Measurements from ENCODE around the gene ARL14. TPM values are rescaled to one million over a fixed set of nuclear protein-coding genes. Genes with fewer than 3 reads are reported as not detected.

ARL14 gene
- total and polyA plus RNA-seq, 4 donors = 0.14 to 0.15 TPM; not detected in 2

GRCh38 chr3:160638184-160638583 is 38.8 kb upstream of the ARL14 start (continued):
- no peak for TF ChIP-seq RAD21 (IDR thresholded peaks at IDR 0.05)
- TF ChIP-seq CTCF (IDR thresholded peaks at IDR 0.05; ENCODE audit: low read depth, low read length, missing input control) = no peak
- TF ChIP-seq HNF4A (conservative IDR thresholded peaks at IDR 0.05) = no peak
- no peak for TF ChIP-seq TAF1 (conservative IDR thresholded peaks at IDR 0.05)
- TF ChIP-seq YY1 (IDR thresholded peaks at IDR 0.05) = no peak
- no peak for TF ChIP-seq GABPA (IDR thresholded peaks at IDR 0.05 in 1 of 2, conservative IDR thresholded peaks at IDR 0.05 in 1 of 2)

GRCh38 chr3:160641665-160642309 is 35.2 kb upstream of the ARL14 start:
- no peaks in the 10 kb centered on the region for H3K27me3 ChIP-seq (ENCODE audit: control insufficient read depth in 4 of 4, insufficient read depth in 4 of 4, low read length in 3 of 4)
- H3K4me1 ChIP-seq (ENCODE audit: control insufficient read depth in 4 of 4, insufficient read depth in 4 of 4, low read length in 3 of 4) = no peaks in the 10 kb centered on the region
- no peaks in the 10 kb centered on the region for H3K9me3 ChIP-seq (ENCODE audit: control insufficient read depth in 4 of 4, low read length in 3 of 4)
- H3K27ac ChIP-seq (ENCODE audit: low read depth in 1 of 2, low read length in 2 of 2) = no peak overlapping the region
- no peak for DNase-seq (ENCODE audit: low spot score)
- H3K36me3 ChIP-seq (ENCODE audit: control insufficient read depth in 4 of 4, insufficient read depth in 3 of 4, low read depth in 1 of 4, low read length in 3 of 4) = no peaks in the 10 kb centered on the region
- TF ChIP-seq TAF1 (conservative IDR thresholded peaks at IDR 0.05) (no peak), JUND (IDR thresholded peaks at IDR 0.05) (no peak), SP1 (IDR thresholded peaks at IDR 0.05) (no peak), ZBTB33 (IDR thresholded peaks at IDR 0.05) (no peak), ATF3 (IDR thresholded peaks at IDR 0.05) (no peak), FOXA2 (IDR thresholded peaks at IDR 0.05) (no peak), CTCF (IDR thresholded peaks at IDR 0.05; ENCODE audit: low read depth, low read length, missing input control) (no peak), EGR1 (IDR thresholded peaks at IDR 0.05; ENCODE audit: low read depth in 2 of 2) (no peak), REST (IDR thresholded peaks at IDR 0.05) (no peak), HNF4G (IDR thresholded peaks at IDR 0.05) (no peak), YY1 (IDR thresholded peaks at IDR 0.05) (no peak), GABPA (IDR thresholded peaks at IDR 0.05 in 1 of 2, conservative IDR thresholded peaks at IDR 0.05 in 1 of 2) (no peak)
- no peak overlapping the region for H3K4me3 ChIP-seq (ENCODE audit: low read depth in 1 of 3, low read length in 3 of 3)
- 80% methylated on average over 2 of the region's 2 CpGs for WGBS
- H3K9ac ChIP-seq (ENCODE audit: low read depth in 1 of 2, low read length in 2 of 2) = no peak overlapping the region

Data from liver (tissue), 9 donors.